ENCODE data around the gene MARF1. TPM values are rescaled to one million over a fixed set of nuclear protein-coding genes. Genes with fewer than 3 reads are reported as not detected.
"Not testable (repeated sequence)": the region's sequence is repeated elsewhere in the genome, so short reads cannot be mapped to it uniquely, and the experiment has no call there.

MARF1 gene
- total RNA-seq, 4 donors from 2014 or later, result 50.7 to 55.5 (median 53.1) TPM

DNA sequence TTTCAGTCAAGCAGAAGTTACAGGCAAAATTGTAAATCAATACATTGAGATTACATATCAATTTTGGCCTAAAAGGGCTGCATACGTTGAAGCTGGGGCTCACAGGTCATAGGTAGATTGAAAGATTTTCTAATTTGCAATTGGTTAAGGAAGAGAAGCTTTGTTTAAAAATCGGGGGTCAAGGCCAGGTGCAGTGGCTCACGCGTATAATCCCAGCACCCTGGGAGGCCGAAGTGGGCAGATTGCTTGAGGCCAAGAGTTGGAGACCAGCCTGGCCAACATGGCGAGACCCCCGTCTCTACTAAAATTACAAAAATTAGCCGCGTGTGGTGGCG, 68.4 kb downstream of the MARF1 start:
- TF ChIP-seq CTCF (IDR thresholded peaks at IDR 0.05) (no peak), POLR2A (IDR thresholded peaks at IDR 0.05) (no peak)
- no peaks in the 10 kb centered on the region for H3K4me1 ChIP-seq
- H3K9me3 ChIP-seq, result no peaks in the 10 kb centered on the region
- no peaks in the 10 kb centered on the region for H3K27me3 ChIP-seq
- H3K36me3 ChIP-seq, result no peaks in the 10 kb centered on the region
- no peak overlapping the region for H3K27ac ChIP-seq
- intact Hi-C loops (cut with DNase I), result no loop called here
- WGBS, 2 donors, result 94 to 95% methylated on average over 10 of the region's 10 CpGs
- DNase-seq, result no peak
- no peak overlapping the region for H3K4me3 ChIP-seq (replicated peaks in 1 of 3)

DNA sequence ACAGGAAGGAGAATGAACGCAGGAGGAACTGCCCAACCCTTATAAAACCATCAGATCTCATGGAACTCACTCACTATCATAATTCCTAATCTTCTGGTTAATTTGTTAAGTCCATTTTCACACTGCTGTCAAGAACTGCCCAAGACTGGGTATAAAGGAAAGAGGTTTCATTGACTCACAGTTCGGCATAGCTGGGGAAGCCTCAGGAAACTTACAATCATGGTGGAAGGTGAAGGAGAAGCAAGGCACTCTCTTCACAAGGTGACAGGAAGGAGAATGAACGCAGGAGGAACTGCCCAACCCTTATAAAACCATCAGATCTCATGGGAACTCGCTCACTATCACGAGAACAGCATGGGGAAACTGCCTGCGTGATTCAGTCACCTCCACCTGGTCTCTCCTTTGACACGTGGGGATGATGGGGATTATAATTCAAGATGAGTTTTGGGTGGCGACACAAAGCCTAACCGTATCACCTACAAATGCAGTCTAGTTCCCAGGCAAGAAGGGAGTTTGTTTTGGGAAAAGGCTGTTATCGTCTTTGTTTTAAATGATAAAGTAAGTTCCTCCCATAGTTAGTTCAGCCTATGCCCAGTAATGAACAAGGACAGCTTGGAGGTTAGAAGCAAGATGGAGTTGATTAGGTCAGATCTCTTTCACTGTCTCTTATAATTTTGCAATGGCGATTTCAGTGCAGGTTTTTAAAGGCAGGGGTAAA, 68.9 kb downstream of the MARF1 start:
- H3K36me3 ChIP-seq; H3K4me3 ChIP-seq (replicated peaks in 1 of 3); H3K27ac ChIP-seq; H3K27me3 ChIP-seq; DNase-seq; H3K4me1 ChIP-seq; H3K9me3 ChIP-seq; intact Hi-C loops (cut with DNase I): not testable (repeated sequence)
- 94 to 95% methylated on average over 11 of the region's 11 CpGs for WGBS, 2 donors

DNA sequence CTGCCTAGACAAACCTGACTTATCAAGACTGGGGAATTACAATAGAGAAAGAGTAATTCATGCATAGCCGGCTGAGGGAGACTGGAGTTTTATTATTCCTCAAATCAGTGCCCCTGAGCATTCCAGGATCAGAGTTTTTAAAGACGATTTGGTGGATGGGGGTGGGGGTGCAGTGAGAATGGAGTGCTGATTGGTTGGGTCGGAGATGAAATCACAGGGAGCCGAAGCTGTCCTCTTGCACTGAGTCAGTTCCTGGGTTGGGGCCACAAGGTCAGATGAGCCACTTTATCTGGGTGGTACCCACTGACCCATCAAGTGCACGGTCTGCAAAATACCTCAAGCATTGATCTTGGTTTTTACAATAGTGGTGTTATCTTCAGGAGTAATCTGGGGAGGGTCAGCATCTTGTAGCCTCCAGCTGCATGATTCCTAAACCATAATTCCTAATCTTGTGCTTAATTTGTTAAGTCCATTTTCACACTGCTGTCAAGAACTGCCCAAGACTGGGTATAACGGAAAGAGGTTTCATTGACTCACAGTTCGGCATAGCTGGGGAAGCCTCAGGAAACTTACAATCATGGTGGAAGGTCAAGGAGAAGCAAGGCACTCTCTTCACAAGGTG, 69.6 kb downstream of the MARF1 start:
- H3K36me3 ChIP-seq, result no peaks in the 10 kb centered on the region
- no peak overlapping the region for H3K4me3 ChIP-seq (replicated peaks in 1 of 3)
- no peaks in the 10 kb centered on the region for H3K4me1 ChIP-seq
- H3K27ac ChIP-seq, result no peak overlapping the region
- TF ChIP-seq CTCF (IDR thresholded peaks at IDR 0.05), result no peak
- TF ChIP-seq POLR2A (IDR thresholded peaks at IDR 0.05), result no peak
- DNase-seq, result no peak
- intact Hi-C loops (cut with DNase I), result no loop called here
- WGBS, 2 donors, result 77 to 83% methylated on average over 7 of the region's 7 CpGs
- no peaks in the 10 kb centered on the region for H3K9me3 ChIP-seq
- H3K27me3 ChIP-seq, result no peaks in the 10 kb centered on the region

- Histone ChIP-seq H3K4me3 (replicated peaks in 1 of 3) (no peak overlapping the region), H3K36me3 (no peaks in the 10 kb centered on the region), H3K27ac (no peak overlapping the region), H3K4me1 (no peaks in the 10 kb centered on the region), H3K27me3 (no peaks in the 10 kb centered on the region), H3K9me3 (no peaks in the 10 kb centered on the region)
- no peak for TF ChIP-seq POLR2A (IDR thresholded peaks at IDR 0.05)
- TF ChIP-seq CTCF (IDR thresholded peaks at IDR 0.05), result no peak
- no peak for DNase-seq
- WGBS, 2 donors, result 66 to 68% methylated on average over 9 of the region's 9 CpGs
- intact Hi-C loops (cut with DNase I), result no loop called here
Observed at GRCh38 chr16:15572329-15573001, 70.5 kb downstream of the MARF1 start.

- H3K27me3 ChIP-seq, result no peaks in the 10 kb centered on the region
- no peak overlapping the region for H3K4me3 ChIP-seq (replicated peaks in 1 of 3)
Observed at GRCh38 chr16:15571557-15571956, 71.4 kb downstream of the MARF1 start.

DNA sequence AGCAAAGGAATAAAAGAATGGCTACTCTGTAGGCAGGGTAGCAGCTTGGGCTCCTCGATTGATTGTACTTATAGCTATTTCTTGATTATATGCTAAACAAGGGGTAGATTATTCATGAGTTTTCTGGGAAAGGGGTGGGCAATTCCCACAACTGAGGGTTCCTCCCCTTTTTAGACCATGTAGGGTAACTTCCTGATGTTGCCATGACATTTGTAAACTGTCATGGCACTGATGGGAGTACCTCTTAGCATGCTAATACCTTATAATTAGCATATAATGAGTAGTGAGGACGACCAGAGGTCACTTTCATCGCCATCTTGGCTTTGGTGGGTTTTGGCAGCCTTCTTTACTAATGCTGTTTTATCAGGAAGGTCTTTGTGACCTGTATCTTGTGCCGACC, 72.3 kb downstream of the MARF1 start:
- intact Hi-C loops (cut with DNase I); H3K9me3 ChIP-seq; H3K36me3 ChIP-seq; H3K27ac ChIP-seq; H3K4me3 ChIP-seq (replicated peaks in 1 of 3); H3K27me3 ChIP-seq; DNase-seq; H3K4me1 ChIP-seq: not testable (repeated sequence)
- WGBS, 2 donors, result 90 to 94% methylated on average over 4 of the region's 4 CpGs

More at GRCh38 chr16:15571557-15571956, 71.4 kb downstream of the MARF1 start:
- Histone ChIP-seq H3K9me3 (no peaks in the 10 kb centered on the region), H3K27ac (no peak overlapping the region), H3K36me3 (no peaks in the 10 kb centered on the region), H3K4me1 (no peaks in the 10 kb centered on the region)
- intact Hi-C loops (cut with DNase I), result no loop called here
- DNase-seq, result no peak
- no peak for TF ChIP-seq POLR2A (IDR thresholded peaks at IDR 0.05)
- TF ChIP-seq CTCF (IDR thresholded peaks at IDR 0.05), result no peak
- 88 to 89% methylated on average over 6 of the region's 6 CpGs for WGBS, 2 donors

Measured in thyroid gland (tissue), 4 donors.